ENCODE results near the gene PKNOX1.
"Not testable (repeated sequence)": the region's sequence is repeated elsewhere in the genome, so short reads cannot be mapped to it uniquely, and the experiment has no call there.

Gene PKNOX1

DNA sequence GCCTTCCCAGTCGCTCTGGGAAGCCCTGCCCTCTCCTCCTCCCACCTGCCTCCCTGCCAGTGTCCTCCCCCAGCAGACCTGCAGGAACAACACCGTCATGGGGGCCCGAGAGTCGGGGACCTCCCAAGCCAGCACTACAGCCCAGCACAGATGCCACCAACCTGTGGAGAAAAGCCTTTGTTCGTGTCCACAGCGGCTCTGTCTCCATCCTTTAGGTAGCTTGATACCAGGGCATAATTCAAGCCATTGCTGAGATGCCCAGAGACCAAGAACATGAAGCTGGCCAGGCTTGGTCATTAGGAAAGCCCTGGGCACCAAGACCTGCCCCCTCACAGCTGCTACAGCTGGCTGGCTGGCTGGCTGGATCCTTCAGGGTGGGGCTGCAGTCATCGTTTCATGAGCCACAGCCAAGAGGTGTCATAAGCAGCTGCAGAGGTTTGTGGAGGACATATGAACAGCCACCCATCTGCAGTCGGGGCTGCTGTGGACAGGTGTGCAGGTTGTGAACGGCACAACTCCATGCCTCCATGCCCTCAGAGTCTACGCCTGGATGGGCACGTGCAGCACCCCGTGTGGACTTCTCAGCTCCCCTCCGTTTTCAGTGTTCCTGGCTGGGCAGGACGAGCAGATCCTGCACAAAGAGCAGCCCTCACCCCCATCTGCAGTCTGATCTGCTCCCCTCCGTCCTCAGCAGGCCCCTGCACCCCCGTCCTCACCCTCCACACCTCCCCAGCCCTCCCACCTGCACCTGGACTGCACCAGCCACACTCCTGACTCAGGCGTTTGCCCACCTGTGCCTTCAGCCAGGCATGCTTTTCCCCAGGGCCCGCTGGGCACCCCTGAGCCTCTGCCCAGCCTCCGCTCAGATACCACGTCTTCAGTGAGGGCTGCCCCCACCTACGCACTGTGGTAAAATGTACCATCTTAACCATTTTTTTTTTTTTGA, 71.8 kb downstream of the PKNOX1 start:
- DNase-seq (ENCODE audit: low read depth), result not testable (repeated sequence)

DNA sequence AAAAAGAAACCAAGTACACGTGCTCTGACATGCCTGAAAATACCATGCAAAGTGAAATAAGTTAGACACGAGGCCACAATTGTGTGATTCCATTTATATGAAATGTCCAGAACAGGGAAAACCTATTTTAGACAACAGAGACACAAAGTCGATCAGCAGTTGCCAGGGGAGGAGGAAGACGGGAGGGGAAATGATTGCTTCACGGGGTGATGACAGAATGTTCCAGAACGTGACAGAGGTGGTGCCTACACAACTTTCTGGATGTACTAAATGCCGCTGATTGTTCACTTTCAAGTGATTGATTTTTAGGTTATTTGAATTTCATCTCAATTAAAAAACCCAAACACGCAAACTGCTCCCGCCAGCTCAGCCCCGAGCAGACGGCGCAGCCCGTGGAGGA, 78.8 kb downstream of the PKNOX1 start:
- not testable (repeated sequence) for DNase-seq (ENCODE audit: low read depth)

GRCh38 chr21:43062955-43063664, 88.7 kb downstream of the PKNOX1 start:
- DNase-seq (ENCODE audit: low read depth), result not testable (repeated sequence)

DNA sequence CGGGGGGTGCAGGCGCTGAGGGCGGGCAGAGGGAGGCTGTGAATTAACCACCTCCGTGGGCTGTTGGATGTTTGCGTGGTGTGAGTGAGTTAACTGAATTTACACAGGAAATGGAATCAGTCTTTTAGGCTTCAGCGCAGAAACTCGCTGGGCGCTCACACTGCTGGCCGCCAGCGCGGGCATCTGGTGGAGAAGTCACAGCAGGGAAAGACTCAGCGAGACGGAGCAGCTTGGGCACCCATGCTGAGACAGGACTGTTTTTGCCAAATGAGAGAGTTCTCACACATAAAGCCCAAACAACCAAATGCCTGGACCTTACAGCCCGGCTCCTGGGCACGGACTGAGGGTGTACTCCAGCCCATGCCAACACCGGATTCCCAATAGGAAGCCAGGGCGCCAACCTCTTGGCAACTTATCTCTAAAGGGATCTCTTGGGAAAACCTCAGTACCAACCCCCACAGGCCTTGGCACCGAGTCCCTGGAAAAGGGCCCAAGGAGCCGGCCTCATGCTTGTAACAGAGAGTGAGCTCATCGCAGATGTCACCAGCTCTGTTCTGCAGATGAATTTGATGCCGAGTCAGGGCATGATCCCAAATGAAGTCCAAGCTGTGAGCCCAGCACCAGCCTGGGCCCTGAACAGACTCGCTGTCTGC, 90.0 kb downstream of the PKNOX1 start:
- DNase-seq (ENCODE audit: low read depth), result not testable (repeated sequence)

DNA sequence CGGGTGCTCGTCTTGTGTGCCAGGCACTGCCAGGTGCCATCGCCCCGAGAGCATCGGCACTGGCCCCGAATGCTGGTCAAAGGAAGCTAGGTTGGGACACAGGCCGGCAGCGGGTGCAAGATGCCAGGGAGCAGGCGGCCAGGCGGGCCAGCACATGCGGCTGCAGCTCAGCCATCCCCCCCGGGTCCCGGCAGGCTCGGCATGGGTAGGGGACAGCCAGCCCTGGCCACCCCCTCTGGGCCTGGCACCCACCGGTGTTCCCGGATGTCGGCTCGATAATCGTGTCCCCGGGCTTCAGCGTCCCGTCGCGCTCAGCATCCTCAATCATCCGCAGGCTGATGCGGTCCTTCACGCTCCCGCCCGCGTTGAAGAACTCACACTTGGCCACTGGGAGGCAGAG, 91.6 kb downstream of the PKNOX1 start:
- DNase-seq (ENCODE audit: low read depth), result not testable (repeated sequence)

GRCh38 chr21:43066690-43067089, 92.3 kb downstream of the PKNOX1 start:
- not testable (repeated sequence) for DNase-seq (ENCODE audit: low read depth)

DNA sequence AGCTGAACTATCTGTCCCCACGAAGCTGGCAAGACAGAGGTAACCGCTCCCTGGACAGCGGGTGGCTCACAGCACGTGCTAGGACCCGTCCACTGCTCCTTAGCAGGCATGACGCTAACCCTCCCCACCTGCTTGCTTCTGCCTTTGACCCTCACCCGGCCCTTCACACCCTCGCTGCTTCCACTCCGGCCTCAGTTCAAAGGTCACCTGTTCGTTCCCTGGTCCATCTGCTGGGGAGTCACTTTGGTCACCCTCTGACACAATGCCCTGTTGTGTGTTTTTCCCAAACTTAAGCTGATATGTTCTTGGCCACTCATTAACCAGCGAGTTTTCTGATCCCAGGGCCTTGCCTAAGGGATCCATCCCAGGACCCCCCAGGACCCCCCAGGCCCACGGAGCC, 93.7 kb downstream of the PKNOX1 start:
- DNase-seq (ENCODE audit: low read depth), result not testable (repeated sequence)

GRCh38 chr21:43069682-43070081, 95.3 kb downstream of the PKNOX1 start:
- not testable (repeated sequence) for DNase-seq (ENCODE audit: low read depth)

GRCh38 chr21:43072742-43073141, 98.4 kb downstream of the PKNOX1 start:
- DNase-seq (ENCODE audit: low read depth), result not testable (repeated sequence)

DNA sequence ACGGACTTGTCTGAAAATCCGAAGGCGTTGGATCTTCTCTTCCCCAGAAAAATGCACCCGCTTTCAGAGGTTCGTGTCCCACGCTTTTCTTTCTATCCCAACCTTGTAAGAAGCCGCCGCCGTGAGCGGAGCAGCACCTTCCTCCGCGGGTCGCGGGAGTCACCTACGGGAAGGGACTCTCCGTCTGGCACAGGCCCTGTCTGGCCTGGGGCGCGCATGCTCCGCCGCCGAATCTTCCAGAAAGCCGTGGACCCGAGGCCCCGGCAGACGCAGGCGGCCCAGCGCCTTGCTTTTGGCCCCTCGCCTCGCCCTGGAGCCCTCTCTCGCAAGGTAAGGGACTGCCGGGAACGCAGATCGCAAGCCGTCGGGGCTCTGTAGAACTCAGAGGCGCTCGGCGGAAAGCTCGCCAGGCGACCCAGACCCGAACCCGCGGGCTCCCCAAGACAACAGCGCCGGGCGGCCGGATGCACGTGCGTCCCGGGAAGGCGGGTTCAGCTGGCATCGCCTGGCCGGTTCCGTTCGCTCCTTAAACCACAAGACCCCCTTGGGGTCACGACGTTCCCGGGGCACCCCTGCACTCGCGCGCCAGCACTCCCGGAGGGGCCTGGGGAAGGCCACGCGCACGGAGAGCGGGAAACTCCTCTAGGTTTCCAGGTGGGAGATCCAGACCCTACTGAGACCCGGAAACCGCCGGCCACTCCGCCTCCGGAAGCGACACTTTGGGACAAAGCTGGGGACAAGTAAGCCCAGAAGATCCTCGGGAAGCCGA, 100.2 kb downstream of the PKNOX1 start:
- not testable (repeated sequence) for DNase-seq (ENCODE audit: low read depth)

- not testable (repeated sequence) for DNase-seq (ENCODE audit: low read depth)
Measured at GRCh38 chr21:43075170-43076022, 101.0 kb downstream of the PKNOX1 start, which contains the start of gene CBS. TSS of gene CBS (minus strand) at chr21:43075835. CDS start at chr21:43072193, 3,642 bp downstream.

DNA sequence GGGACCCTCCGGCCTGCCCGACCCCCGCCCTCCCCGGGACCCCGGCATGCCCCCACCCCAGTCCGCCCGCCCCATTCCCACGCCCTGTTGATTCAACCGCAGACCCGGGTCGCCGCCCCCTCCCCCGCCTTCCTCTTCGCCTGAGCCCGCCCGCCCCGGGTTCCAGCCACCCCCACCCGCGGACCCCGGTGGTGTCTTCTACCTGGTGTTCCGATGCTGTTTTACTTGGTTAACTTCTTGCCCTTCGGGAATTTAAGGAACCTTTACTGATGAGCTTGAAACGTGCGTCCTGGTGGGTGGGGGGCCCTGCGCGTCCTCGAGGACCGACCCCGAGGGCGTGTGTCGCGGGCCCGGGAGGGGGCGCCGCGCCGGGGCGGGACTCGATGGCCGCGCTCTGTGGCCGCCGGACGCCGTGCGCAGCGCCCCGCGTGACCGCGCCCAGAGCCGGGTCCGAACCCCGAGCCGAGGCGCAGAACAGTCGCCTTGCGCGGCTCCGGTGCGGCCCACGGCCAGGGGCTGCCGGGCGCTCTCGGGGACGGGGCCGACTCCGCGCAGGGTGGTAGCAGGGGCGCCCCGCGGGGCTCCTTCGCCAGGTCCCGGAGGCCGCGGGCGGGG, 101.8 kb downstream of the PKNOX1 start:
- not testable (repeated sequence) for DNase-seq (ENCODE audit: low read depth)

DNA sequence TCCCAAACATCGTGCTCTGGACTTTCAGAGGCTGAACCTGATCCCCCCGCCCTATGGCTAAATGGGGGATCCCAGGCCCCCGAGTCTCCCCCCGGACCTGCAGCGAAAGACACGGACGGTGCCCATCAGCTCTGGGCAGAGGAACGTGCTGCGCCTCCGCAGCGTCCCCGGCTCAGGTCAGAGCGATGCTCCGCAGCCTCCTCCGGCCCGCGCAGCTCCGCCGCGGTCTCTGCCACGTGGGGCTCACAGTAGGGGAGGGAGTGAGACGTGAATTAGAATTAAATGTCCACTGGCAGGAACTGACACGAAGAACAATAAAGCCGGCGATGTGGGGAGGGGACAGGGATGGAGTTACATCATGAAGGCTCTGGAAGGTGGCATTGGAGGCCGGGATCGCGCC, 102.3 kb downstream of the PKNOX1 start:
- DNase-seq (ENCODE audit: low read depth), result not testable (repeated sequence)

- DNase-seq (ENCODE audit: low read depth), result not testable (repeated sequence)
Measured at GRCh38 chr21:43082587-43083300, 108.4 kb downstream of the PKNOX1 start.
